ENCODE results near the gene FRMD4B.

GRCh38 chr3:69120879-69121464 is 264.9 kb downstream of the FRMD4B start:
- TF ChIP-seq CTCF (IDR thresholded peaks at IDR 0.05) = peak; percentile 81 to 93 (median 88)
- TF ChIP-seq POLR2A (IDR thresholded peaks at IDR 0.05) = no peak
